WTC11 (cell line): ENCODE measurements around the gene ITPKB.

Experiments used
- CTCF ChIP-seq: fragments of 200-600 bp; IDR thresholded peaks from 2 replicates; pipeline ENCODE4 v1.8.0; 2022; ENCODE audit warnings: antibody characterized with exemption
- ELF4 ChIP-seq: sonication (generic); formaldehyde crosslinking; IDR thresholded peaks from 2 replicates; pipeline ENCODE4 v1.8.1; 2022; ENCODE audit warnings: low read depth, mild to moderate bottlenecking, moderate library complexity, missing genetic modification reagents
- JUN ChIP-seq: sonication (generic); formaldehyde crosslinking; IDR thresholded peaks from 2 replicates; pipeline ENCODE4 v1.8.0; 2023; ENCODE audit warnings: mild to moderate bottlenecking, missing genetic modification reagents
- NFATC4 ChIP-seq: fragments of 250-450 bp; sonication (Bioruptor Pico); IDR thresholded peaks from 2 replicates; pipeline ENCODE4 v1.9.0; 2021; ENCODE audit warnings: mild to moderate bottlenecking
- SP1 ChIP-seq: sonication (generic); formaldehyde crosslinking; conservative IDR thresholded peaks from 2 replicates; pipeline ENCODE4 v1.8.1; 2022; ENCODE audit warnings: missing genetic modification reagents
- ZNF512 ChIP-seq: sonication (generic); formaldehyde crosslinking; IDR thresholded peaks from 2 replicates; pipeline ENCODE4 v1.8.1; 2022; ENCODE audit warnings: missing genetic modification reagents, borderline replicate concordance
- TF ChIP-seq, protein P1 (sequence below): fragments of 250-450 bp; sonication (Bioruptor Pico); IDR thresholded peaks from 2 replicates; pipeline ENCODE4 v2.1.2; 2022; ENCODE audit warnings: mild to moderate bottlenecking, moderate library complexity

DNA sequence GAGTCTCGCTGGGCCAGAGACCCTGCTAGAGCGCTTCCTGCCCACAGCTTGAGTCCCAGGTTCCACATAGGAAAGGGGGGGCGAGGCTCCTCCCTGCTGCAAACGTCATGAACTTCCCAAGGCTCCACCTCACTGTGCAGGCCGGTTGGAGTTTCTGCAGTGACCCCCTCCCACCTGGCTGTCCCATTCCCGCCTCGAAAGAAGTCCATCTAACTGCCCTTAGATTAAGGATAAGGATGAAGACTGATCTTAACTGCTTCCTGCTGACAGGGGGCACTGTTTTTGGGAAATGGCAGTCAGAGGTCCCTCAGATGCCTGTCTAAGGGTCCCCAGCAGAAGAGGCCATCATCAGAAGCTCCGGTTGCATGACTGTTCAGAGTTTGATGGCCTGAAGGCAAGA is 127.8 kb downstream of the ITPKB start:
- TF ChIP-seq CTCF (no peak), ELF4 (CRISPR knock-in tag) (no peak), SP1 (no peak), JUN (CRISPR knock-in tag) (no peak), NFATC4 (CRISPR knock-in tag) (no peak), ZNF512 (CRISPR knock-in tag) (no peak)
- TF ChIP-seq, protein P1, sequence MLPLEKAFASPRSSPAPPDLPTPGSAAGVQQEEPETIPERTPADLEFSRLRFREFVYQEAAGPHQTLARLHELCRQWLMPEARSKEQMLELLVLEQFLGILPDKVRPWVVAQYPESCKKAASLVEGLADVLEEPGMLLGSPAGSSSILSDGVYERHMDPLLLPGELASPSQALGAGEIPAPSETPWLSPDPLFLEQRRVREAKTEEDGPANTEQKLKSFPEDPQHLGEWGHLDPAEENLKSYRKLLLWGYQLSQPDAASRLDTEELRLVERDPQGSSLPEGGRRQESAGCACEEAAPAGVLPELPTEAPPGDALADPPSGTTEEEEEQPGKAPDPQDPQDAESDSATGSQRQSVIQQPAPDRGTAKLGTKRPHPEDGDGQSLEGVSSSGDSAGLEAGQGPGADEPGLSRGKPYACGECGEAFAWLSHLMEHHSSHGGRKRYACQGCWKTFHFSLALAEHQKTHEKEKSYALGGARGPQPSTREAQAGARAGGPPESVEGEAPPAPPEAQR (CRISPR knock-in tag) = no peak
